ENCODE results near the gene PDK3.

GRCh38 chrX:24471808-24472207 is 6.7 kb downstream of the PDK3 start:
- TF ChIP-seq CTCF (IDR thresholded peaks at IDR 0.05), result no peak
- TF ChIP-seq POLR2AphosphoS5 (IDR thresholded peaks at IDR 0.05), result no peak
- TF ChIP-seq POLR2A (IDR thresholded peaks at IDR 0.05), result no peak
- no peak for TF ChIP-seq EP300 (IDR thresholded peaks at IDR 0.05)

All from sigmoid colon (tissue), 4 donors.